Measurements from ENCODE around the gene UNCX.
A peak's percentile ranks its signal among the peaks of the same experiment; 100 is the strongest.

The UNCX gene

GRCh38 chr7:1220000-1220726 lies 12.5 kb upstream of the UNCX start:
- DNase-seq (ENCODE audit: low spot score) = no peak
- TF ChIP-seq, protein P1, sequence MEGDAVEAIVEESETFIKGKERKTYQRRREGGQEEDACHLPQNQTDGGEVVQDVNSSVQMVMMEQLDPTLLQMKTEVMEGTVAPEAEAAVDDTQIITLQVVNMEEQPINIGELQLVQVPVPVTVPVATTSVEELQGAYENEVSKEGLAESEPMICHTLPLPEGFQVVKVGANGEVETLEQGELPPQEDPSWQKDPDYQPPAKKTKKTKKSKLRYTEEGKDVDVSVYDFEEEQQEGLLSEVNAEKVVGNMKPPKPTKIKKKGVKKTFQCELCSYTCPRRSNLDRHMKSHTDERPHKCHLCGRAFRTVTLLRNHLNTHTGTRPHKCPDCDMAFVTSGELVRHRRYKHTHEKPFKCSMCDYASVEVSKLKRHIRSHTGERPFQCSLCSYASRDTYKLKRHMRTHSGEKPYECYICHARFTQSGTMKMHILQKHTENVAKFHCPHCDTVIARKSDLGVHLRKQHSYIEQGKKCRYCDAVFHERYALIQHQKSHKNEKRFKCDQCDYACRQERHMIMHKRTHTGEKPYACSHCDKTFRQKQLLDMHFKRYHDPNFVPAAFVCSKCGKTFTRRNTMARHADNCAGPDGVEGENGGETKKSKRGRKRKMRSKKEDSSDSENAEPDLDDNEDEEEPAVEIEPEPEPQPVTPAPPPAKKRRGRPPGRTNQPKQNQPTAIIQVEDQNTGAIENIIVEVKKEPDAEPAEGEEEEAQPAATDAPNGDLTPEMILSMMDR (IDR thresholded peaks at IDR 0.05; ENCODE audit: extremely low read depth, missing control alignments) = no peak

DNA sequence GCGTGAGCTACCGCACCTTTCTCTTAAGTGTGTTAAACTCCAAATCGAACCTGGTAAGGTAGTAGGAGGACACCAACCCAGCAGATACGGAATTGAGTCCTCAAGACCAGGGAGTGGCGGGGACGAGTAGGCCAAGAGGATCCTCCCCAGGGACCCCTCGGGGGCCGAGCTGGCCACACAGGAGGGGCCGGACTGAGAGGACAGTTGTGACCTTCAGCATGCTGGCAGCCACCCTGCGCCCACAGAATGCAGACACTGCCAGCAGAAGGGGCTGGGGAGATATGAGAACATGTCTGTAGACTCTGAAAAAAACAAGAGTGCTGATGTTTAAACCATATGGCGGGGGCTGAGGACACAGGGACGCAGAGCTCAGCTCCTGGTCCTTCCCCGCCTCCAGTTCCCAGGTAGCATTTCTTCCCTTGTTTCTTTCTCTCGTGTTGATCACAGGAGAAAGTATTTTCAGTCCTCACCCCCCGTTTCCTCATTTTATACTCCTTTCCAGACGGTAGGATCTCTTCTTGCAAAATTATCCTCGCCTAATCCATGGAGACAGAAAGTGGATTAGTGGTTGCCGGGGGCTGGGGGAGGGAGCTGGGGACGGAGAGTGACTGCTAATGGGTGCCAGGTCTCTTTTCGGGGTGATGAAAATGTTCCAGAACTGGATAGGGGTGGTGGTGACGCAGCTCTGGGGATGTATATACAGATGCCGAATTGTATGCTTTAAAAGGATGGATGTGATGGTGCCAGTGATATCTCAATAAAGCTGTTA lies 11.5 kb upstream of the UNCX start:
- TF ChIP-seq, protein P1 (IDR thresholded peaks at IDR 0.05; ENCODE audit: extremely low read depth, missing control alignments) = no peak
- no peak for DNase-seq (ENCODE audit: low spot score)

GRCh38 chr7:1223196-1223981 lies 9.3 kb upstream of the UNCX start:
- no peak for DNase-seq (ENCODE audit: low spot score)
- TF ChIP-seq, protein P1 (IDR thresholded peaks at IDR 0.05; ENCODE audit: extremely low read depth, missing control alignments) = no peak

GRCh38 chr7:1224086-1224716 lies 8.5 kb upstream of the UNCX start:
- TF ChIP-seq, protein P1 (IDR thresholded peaks at IDR 0.05; ENCODE audit: extremely low read depth, missing control alignments) = no peak
- no peak for DNase-seq (ENCODE audit: low spot score)

GRCh38 chr7:1225030-1225429 lies 7.6 kb upstream of the UNCX start:
- TF ChIP-seq, protein P1 (IDR thresholded peaks at IDR 0.05; ENCODE audit: extremely low read depth, missing control alignments) = no peak
- no peak for DNase-seq (ENCODE audit: low spot score)

GRCh38 chr7:1225441-1226185 lies 7.1 kb upstream of the UNCX start:
- TF ChIP-seq, protein P1 (IDR thresholded peaks at IDR 0.05; ENCODE audit: extremely low read depth, missing control alignments) = peak; percentile 79
- peak; percentile 88 for DNase-seq (ENCODE audit: low spot score)
